HCT116 (cell line): ENCODE data around the gene TRIM62.

Experiments
- CBX3 ChIP-seq: IDR thresholded peaks from 2 replicates; pipeline ENCODE4 v1.6.1; 2012; ENCODE audit warnings: low read depth
- CTCF ChIP-seq, 3 experiments: fragments of 200-600 bp in 1 of 3; sonication (generic) in 1 of 3; IDR thresholded peaks in 2 of 3; conservative IDR thresholded peaks in 1 of 3; 2 replicates each; pipeline ENCODE4 v1.5.1; 2012 to 2017; ENCODE audit warnings: low read depth in 2 of 3, low read length in 2 of 3, antibody characterized with exemption in 1 of 3, borderline replicate concordance in 1 of 3, control low read depth in 1 of 3, mild to moderate bottlenecking in 1 of 3, mixed read lengths in 1 of 3, mixed run types in 1 of 3, moderate library complexity in 1 of 3; ENCODE audit not compliant: insufficient read depth in 1 of 3
- EZH2 ChIP-seq: fragments of 200-600 bp; sonication (generic); IDR thresholded peaks from 2 replicates; pipeline ENCODE4 v1.6.1; 2017; ENCODE audit warnings: antibody characterized with exemption, mixed run types
- EZH2phosphoT487 ChIP-seq: fragments of 200-600 bp; IDR thresholded peaks from 2 replicates; pipeline ENCODE4 v1.6.1; 2018; ENCODE audit warnings: antibody characterized with exemption, borderline replicate concordance
- MAX ChIP-seq: IDR thresholded peaks from 2 replicates; pipeline ENCODE4 v1.6.1; 2012
- POLR2A ChIP-seq: IDR thresholded peaks from 2 replicates; pipeline ENCODE4 v1.7.0; 2011; ENCODE audit warnings: borderline replicate concordance; ENCODE audit not compliant: insufficient read depth, insufficient read length; ENCODE audit errors: extremely low read depth
- RAD21 ChIP-seq: IDR thresholded peaks from 2 replicates; pipeline ENCODE4 v1.6.1; 2012; ENCODE audit warnings: low read depth, mild to moderate bottlenecking
- REST ChIP-seq: IDR thresholded peaks from 2 replicates; pipeline ENCODE4 v1.6.1; 2012; ENCODE audit warnings: low read depth
- SIN3A ChIP-seq: IDR thresholded peaks from 2 replicates; pipeline ENCODE4 v1.6.1; 2012; ENCODE audit warnings: low read depth
- SRF ChIP-seq: IDR thresholded peaks from 2 replicates; pipeline ENCODE4 v1.6.1; 2012; ENCODE audit warnings: low read depth
- TCF7L2 ChIP-seq: IDR thresholded peaks from 2 replicates; pipeline ENCODE4 v1.7.0; 2011; ENCODE audit warnings: borderline replicate concordance, inconsistent platforms; ENCODE audit not compliant: insufficient read depth, insufficient read length; ENCODE audit errors: extremely low read depth
- ZFX ChIP-seq: fragments of 450-650 bp; IDR thresholded peaks from 2 replicates; pipeline ENCODE4 v1.6.1; 2017
- ZNF274 ChIP-seq: fragments of 200-500 bp; sonication (Bioruptor generic); IDR thresholded peaks from 2 replicates; pipeline ENCODE4 v1.6.1; 2014; ENCODE audit warnings: mild to moderate bottlenecking, low read depth, low read length, inconsistent platforms

GRCh38 chr1:33122483-33123178, 59.2 kb downstream of the TRIM62 start:
- TF ChIP-seq CTCF (IDR thresholded peaks at IDR 0.05 in 2 of 3, conservative IDR thresholded peaks at IDR 0.05 in 1 of 3; ENCODE audit: borderline replicate concordance in 1 of 3, insufficient read depth in 1 of 3, low read depth in 2 of 3, low read length in 2 of 3) (no peak), SRF (no peak), POLR2A (no peak), ZFX (no peak), EZH2 (no peak), MAX (no peak), ZNF274 (no peak), TCF7L2 (no peak), CBX3 (no peak), EZH2phosphoT487 (no peak), SIN3A (no peak), RAD21 (no peak), REST (no peak)
